GM19395 (cell line): ENCODE data around the gene KIAA0825.
"Not testable (repeated sequence)": the region's sequence is repeated elsewhere in the genome, so short reads cannot be mapped to it uniquely, and the experiment has no call there.

Source experiments
- ATAC-seq: cut with Tn5 transposase; IDR thresholded peaks from one replicate; pipeline ENCODE4 v1.9.1; 2021; ENCODE audit warnings: mild to moderate bottlenecking, moderate library complexity; ENCODE audit not compliant: unreplicated experiment

Gene KIAA0825

DNA sequence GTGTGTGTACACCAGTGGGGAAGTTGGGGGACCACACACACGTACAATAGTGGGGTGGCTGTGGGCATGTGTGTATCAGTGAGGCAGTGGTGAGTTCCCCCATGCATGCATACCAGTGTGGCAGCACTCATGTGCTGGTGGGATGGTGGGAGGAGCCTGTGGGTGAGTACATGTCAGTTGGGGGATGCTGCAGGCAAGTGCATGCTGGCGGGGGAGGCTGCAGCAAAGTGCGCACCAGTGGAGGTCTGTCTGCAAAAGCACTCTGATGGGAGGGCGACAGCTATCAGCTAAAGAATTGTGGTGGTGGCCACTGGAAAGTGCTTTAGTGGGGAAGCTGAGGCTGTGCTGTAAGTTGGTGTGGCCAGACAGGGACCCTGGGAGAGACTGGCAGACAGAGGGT lies 418.8 kb downstream of the KIAA0825 start:
- ATAC-seq: no peak

DNA sequence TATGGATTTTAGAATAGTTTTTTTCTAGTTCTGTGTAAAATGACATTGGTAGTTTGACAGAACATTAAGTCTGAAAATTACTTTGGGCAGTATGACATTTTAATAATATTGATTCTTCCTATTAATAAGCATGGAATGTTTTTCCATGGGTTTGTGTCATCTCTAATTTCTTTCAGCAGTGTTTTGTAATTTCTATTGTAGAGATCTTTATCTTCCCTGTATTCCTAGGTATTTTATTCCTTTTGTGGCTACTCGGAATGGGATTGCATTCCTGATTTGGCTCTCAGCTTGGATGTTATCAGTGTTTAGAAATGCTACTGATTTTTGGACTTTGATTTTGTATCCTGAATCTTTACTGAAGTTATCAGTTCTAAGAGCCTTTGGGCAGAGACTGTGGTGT lies 420.4 kb downstream of the KIAA0825 start:
- ATAC-seq: no peak

DNA sequence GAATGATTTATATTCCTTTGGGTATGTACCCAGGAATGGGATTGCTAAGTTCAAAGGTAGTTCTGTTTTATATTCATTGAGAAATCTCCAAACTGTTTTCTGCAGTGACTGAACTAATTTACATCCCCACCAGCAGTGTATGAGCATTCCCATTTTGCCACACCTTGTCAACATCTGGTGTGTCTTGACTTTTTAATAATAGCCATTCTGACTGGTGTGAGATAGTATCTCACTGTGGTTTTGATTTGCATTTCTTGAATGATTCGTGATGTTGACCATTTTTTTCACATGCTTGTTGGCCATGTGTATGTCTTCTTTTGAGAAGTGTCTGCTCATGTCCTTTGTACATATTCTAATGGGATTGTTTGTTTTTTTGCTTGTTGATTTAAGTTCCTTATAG lies 421.5 kb downstream of the KIAA0825 start:
- ATAC-seq: no peak

DNA sequence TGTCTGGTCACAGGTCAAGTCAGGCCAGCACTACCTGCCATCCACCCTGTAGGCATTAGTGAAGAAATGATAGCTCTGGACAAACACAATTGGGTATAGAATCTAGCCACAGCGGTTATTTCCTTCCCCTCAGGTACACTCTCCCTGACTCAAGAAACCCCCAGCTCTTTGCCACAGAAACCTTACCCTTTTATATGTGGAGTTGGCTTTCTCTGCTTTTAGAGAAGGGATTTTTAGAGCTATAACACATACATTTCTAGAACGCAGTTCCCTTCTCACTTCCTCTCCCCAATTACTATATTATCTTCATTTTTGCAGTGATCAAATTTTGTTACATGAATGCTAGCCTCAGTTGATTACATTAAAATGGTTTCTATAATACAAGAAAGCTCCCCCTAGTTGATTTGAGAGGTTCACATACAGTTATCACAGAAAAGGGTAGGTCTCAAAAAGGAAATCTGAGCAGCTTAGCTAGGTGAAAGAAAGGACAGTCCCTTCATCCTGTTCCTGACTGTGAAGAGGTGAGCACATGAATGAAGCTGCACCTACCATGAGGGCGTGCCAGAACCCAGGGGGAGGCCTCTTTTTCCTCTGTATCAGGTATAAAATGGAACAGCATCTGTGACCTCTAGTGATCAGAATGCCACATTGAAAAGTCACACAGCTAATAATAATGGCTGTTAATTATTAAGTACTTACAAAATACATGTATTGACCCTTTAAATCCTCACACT lies 425.6 kb downstream of the KIAA0825 start:
- no peak for ATAC-seq

DNA sequence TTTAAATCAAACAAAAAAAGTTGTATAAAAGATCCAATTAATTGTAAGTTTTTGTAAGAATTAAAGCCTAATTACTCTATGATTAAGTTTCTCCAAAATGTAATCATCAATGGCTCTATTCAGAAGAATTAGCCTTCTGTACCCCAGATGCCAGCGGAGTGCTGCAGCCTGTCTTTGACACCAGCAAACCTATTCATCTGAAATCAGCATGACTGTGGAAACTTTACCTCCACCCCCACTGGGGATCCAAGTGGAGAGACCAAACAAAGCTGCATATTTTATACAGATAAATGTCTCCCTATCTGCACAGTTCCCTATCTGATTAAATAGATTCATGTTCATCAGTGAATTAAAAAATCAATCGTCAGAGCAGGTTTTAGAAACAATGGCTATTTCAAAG lies 426.8 kb downstream of the KIAA0825 start:
- ATAC-seq: no peak

DNA sequence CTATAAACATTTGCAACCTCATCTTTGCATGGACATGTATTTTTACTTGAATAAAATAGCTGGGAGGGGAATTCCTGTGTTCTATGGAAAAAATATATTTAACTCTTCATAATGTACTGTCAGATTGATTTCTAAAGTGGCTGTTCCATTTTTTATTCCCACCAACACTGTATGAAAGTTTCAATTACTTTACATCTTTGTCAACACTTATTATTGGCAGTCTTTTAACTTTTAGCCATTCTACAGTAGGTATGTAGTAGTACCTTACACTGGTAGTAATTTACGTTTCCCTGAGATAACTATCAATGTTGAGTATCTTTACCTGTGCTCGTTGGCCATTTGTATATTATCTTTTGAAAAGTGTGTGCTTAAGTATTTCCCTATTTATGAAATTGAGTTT lies 429.7 kb downstream of the KIAA0825 start:
- ATAC-seq: no peak

DNA sequence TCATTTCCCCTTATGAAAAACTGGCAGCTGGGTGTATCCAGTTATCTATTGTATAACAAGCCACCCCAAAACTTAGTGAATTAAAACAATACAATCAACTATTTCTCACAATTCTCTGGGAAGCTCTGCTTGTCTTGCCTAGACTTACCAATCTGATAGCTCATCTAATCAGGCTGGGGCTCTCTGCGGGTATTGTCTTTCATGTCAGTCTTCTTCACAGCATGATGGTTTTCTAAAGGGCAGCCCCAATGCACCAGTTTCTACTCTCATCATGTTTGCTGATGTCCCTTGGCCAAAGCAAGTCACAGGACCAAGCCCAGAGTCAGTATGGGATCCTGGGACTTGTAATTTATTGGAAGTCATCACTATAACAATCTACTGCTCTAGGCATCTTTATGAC lies 433.5 kb downstream of the KIAA0825 start:
- ATAC-seq: no peak

DNA sequence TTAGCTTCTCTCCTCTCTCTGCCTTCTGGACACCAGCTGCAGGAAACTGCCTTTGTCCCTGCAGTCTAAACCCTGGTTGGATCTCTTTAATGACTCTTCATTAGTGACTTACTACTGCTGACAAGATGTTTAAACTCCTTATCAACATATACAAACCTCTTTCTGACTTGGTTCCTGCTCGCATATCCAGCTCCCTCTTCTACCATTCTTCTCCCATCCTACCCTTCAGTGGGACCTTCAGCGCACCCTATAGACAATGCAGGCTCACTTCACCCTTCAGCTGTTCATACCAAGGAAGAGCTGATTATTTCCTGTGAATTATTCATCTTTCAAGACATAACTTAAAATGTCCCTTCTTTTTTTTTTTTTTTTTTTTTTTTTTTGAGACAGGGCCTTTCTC lies 436.5 kb downstream of the KIAA0825 start:
- ATAC-seq: no peak

DNA sequence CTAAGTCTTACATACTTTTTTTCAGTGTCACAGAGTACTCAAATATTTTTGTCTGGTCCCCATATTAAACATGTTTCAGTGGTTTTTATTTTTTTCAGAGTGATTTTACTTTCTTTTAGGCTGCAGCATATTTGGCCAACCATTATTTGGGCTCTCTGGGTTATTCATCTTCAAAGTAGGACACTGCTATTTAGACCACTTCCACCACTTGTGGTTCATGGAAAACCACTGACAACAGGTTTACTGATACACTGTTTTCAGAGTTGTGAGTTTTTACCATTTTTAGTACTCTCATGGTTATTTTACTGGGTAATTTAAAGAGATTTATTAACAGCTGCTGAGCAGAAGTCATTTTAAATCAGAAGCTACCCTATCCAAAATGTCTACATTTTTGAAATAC lies 437.6 kb downstream of the KIAA0825 start:
- no peak for ATAC-seq

DNA sequence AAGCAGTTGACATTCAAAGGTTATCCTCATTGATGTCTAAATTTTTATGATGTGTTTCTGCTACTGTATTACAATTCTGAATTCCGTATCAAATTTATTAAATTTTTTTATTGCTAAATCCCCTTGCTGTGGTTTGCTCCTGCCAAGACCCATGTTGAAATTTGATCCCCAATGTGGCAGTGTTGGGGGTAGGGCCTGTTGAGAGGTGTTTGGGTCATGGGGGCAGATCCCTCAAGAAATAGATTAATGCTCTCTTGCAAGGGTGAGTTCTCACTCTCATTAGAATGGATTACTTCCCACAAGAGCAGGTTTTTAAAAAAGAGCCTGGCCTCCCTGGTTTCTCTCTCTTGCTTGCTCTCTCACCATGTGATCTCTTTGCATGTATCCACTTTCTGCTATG lies 442.5 kb downstream of the KIAA0825 start:
- no peak for ATAC-seq

DNA sequence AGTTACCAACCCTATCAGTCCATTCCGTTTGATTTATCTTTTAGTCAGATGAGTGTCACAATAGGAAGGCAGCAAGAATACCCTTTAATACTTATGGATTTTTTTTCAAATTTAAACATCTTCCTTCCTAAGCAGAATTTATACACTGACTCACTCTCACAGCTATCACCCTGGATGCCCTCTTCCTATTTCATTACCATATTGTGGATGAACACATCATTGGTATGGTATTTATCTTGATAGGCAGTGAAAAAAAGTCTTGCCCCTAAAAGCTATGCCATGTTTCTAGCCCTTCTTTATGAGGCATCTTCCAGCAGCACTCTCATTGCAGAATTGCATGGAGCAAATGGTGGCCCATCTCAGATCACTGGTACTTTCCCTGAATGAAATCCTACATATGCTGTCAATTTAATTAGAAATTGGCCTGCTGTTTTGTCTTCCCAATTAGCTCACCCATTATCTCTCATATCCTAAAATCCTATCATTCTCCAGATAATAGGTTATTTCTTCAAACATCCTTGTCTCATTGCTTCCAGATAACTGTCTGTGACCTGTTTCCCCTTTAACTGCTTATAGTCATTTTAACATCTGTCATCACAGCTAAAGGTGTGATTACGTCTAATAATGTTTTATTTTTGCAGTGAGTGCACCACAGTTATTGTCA lies 443.5 kb downstream of the KIAA0825 start:
- ATAC-seq: no peak

DNA sequence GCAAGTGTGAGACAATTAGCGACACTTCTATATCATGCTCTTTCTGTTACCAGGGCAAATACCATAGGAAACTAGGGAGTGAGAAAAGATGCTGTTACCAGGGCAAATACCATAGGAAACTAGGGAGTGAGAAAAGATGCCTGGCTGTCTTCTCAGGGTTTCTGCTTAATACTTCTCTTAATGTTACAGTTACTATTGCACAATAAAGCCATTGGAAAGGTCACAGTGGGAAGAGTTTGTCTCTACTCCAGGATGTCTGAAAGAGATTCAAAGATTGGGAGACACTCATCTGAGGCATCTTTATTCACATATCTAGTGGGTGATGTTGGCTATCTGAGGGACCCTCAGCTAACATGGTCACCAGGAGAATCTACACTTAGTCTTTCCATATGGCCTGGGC lies 445.3 kb downstream of the KIAA0825 start:
- ATAC-seq: no peak

DNA sequence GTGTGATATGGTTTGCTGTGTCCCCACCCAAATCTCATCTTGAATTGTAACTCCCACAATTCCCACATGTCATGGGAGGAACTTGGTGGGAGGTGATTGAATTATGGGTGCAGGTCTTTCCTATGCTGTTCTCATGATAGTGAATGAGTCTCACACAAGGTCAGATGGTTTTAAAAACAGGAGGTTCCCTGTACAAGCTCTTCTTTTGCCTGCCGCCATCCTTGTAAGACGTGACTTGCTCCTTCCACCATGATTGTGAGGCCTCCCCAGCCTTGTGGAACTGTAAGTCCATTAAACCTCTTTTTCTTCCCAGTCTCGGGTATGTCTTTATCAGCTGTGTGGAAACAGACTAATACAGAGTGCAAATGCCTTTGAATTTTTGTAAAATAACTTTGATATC lies 447.3 kb downstream of the KIAA0825 start:
- not testable (repeated sequence) for ATAC-seq

DNA sequence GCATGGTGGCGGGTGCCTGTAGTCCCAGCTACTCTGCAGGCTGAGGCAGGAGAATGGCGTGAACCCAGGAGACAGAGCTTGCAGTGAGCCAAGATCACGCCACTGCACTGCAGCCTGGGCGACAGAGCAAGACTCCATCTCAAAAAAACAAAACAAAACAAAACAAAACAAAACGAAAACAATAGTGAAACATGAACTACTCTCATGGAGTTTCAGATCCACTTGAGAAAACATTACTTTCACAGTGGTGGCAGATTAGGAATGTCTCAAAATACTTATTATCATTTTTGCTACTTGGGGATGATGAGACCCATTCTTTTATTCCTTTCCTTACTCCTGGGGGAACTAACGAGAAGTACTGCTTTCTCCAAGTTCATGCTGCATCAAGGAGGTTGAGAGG lies 448.2 kb downstream of the KIAA0825 start:
- peak; percentile 95 for ATAC-seq

DNA sequence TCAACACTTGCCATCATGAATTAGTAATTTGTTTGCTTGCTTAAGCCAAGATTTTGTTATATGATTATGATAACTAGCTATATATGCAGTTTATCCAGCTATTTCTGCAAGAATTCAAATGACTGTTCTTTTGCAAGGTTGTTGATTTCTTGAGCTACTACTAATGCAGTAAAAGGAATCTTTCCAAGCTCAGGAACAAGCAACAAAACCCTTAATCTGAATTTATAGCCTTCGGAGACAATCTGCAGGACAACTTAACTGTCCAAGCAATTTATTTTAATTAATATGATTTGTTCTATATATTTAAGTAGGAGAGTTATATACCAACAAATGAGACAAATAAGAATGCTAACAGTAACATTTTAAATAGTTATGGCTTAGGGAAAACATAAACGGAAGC lies 450.3 kb downstream of the KIAA0825 start:
- ATAC-seq: no peak

DNA sequence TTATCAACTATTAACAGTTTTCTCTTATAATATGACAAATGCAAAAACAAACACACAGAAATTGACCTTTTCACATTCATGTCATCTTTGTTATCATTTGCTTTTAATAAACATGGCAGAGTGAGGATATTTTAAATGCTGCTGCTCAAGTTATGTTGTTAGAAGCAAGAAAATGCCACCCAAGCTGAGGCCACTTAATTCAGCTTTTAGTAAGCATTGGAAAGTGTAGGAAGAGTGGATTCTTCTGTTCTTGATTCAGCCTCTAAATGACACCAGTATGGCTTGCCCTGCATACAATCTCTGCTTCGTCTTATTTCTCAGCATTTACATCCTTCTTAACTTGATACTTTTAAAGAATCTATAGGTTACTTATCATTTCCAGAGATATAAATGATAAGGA lies 456.6 kb downstream of the KIAA0825 start:
- ATAC-seq: no peak

DNA sequence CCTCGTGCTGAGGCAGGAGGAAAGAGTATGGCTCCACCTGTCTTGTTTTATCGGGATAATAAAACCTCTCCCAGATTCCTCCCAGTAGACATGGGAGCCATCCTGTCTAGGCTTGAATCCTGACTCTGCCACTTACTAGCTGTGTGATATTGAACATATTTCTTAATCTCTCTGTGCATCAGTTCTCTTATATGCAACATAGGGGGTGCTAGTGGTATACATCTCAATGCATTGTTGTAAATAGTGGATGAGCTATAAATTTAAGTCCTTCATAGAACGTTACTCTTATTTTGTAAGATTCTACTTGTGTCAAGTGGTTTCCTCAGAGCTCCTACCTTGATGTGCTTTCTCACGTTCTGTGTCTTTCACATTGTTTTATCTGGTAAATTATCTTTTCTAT lies 459.3 kb downstream of the KIAA0825 start:
- no peak for ATAC-seq

DNA sequence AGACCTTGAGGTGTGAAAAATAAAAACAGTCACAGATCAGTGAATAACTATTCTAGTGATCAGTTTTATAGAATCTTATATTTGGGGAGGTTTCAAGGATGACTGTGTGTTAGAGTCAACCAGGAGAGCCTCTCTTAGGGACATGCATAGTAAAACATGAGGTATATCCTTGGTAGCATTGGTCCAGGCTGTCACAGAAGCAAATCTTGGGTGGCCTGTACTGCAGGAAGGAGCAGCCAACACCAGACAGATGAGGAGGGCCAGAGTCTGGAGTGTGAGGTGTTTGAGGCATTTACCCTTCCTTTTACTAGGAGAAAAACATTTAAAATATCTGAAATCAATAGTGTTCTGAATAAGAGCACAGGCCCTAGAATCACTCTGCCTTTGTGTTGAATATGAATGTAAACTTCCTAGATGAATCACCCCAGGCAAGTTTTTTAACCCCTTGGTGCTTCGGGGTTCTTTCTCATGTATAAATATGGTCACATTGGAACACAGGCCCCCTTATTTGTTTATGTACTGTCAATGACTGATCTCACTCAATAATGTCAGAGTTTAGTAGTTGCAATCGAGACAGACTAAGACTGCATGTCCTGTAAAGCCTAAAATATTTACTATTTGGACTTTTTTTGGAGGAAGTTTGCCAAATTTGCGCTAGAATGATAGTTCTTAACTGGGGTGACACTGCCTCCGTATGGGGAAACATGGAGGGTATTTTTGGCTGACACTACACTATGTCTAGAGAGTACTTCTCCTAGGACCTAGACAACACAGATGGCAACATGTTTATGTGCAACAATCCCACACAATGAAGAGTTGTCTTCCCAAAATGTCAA lies 460.5 kb downstream of the KIAA0825 start:
- no peak for ATAC-seq

DNA sequence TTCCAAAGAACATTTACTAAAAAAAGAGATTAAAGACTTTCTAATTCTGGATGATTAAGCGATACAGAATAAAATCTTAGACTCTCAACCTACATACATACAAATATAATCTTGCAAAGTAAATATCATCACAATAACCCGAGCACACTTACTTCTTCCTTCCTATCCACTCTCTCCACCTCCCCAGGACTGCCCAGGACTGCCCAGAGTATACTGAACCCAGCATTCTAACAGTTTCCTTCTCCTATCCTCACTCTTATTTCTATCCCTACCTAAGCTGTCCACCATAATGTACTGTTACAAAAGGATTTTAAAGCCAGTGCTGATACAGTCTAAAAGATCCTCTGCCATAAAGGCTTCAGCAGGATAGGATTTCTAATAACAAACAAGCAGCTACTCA lies 463.7 kb downstream of the KIAA0825 start:
- ATAC-seq: no peak

DNA sequence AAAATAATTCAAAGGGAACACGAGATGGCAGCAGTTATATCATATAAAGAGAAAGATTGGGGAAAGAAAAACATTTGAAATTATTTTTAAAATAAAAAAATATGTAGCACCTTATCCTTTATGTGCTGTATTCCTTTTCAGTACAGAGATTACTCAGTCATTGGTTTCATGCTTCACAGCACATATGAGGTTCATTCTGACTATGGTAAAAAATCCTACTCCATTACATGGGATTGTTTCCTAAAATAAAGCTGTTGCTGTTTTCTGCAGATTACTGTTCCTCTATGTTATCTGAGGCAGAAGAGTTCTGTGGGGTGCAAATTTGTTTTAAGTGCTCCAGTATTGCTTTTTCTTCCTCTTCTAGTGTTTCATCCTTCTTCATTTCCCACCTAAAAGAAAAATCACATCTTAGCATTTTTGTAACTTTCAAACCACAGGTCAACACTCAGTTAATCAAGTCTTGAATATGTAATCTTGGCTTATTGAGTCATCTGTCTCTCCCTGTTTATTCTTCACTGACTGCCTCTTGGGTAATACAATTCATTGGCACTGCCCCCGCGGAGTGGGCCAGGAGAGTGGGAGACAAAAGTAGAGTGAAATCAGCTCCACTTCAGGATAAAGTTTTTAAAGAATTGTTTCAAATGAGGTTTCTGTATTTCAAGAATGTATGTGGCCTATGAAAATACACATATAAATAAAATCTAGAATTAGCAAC lies 464.5 kb downstream of the KIAA0825 start:
- no peak for ATAC-seq

DNA sequence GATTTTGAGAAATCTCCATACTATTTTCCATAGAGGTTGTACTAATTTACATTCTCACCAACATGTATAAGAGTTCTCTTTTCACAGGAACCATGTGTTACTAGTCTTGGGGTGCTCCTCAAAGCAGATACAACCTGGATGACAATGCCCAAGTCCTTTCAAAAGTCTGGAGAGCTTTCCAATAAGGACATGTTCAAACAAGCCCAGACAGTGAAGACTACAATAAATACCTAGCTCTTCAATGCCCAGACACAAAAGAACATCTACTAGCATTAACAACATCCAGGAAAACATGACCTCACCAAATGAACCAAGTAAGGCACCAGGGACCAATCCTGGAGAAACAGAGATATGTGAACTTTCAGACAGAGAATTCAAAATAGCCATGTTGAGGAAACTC lies 474.8 kb downstream of the KIAA0825 start:
- ATAC-seq: not testable (repeated sequence)
